ENCODE measurements around the gene NSA2.

Gene NSA2

DNA sequence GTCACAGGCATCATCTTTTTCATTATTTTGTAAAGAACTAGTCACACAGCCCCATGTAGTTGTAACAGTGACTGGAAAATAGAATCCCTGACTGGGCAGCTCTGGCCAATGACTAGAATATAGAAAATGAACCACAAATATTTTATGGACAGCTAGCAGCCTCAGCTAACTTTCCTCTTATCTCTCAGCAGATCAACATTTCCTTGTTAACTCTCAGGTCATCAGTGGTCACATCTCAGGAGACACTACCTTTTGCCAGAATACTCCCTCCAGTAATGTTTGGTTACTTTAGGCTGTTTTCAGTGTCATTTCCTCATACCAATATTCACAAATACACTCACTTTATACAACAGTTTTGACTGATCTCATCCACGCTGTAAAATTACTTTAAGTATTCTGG lies 55.2 kb downstream of the NSA2 start:
- no peak for DNase-seq

DNA sequence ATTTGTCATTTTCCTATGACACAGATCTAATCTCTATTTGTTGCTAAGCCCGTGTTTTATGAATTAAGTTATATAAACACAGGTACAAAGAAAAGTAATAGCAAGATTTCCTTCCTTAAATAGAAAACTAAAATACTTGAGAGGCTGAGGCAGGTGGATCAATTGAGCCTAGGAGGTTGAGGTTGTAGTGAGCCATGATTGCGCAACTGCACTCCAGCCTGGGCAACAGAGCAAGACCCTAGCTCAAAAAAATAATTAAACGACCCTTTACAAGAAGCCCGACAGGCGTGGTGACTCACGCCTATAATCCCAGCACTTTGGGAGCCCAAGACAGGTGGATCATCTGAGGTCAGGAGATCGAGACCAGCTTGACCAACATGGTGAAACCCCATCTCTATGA lies 62.4 kb downstream of the NSA2 start:
- DNase-seq: no peak

Data from C1 segment of cervical spinal cord (tissue), 14 donors.